DND-41 (cell line): ENCODE results near the gene IQGAP2.

ENCODE experiments used
- ATAC-seq: fragments of 200-7000 bp; cut with Tn5 transposase; 3 replicates; pipeline ENCODE4 v1.9.1; 2021; ENCODE audit warnings: low read depth; ENCODE audit not compliant: insufficient read depth
- DNase-seq: peaks from one replicate; pipeline ENCODE4 v3.0.0-alpha.2; 2020
- H2AFZ ChIP-seq: 2 replicates; pipeline ENCODE4 v1.6.0; 2012; ENCODE audit warnings: low read depth, low read length
- H3K27ac ChIP-seq: 2 replicates; pipeline ENCODE4 v1.5.1; 2012; ENCODE audit warnings: low read length, inconsistent platforms
- H3K27me3 ChIP-seq: fragments of 200-600 bp; sonication (generic); 2 replicates; pipeline ENCODE4 v1.6.0; 2012; ENCODE audit warnings: low read length, mild to moderate bottlenecking, inconsistent platforms; ENCODE audit not compliant: insufficient read depth, poor library complexity
- H3K36me3 ChIP-seq: 2 replicates; pipeline ENCODE4 v1.5.1; 2012; ENCODE audit warnings: low read length, inconsistent platforms; ENCODE audit not compliant: insufficient read depth
- H3K4me1 ChIP-seq: 2 replicates; pipeline ENCODE4 v1.5.1; 2012; ENCODE audit warnings: mild to moderate bottlenecking, low read length; ENCODE audit not compliant: insufficient read depth
- H3K4me2 ChIP-seq: 2 replicates; pipeline ENCODE4 v1.6.0; 2012; ENCODE audit warnings: mild to moderate bottlenecking, moderate library complexity, low read length, inconsistent platforms; ENCODE audit not compliant: insufficient read depth
- H3K4me3 ChIP-seq, 2 experiments: fragments of 200-600 bp in 1 of 2; shearing (Covaris generic) in 1 of 2; 2 replicates each; pipeline ENCODE4 v1.5.1; 2012 to 2016; ENCODE audit warnings: inconsistent platforms in 2 of 2, low read length in 2 of 2, mild to moderate bottlenecking in 2 of 2, low read depth in 1 of 2, moderate library complexity in 1 of 2
- H3K79me2 ChIP-seq: 2 replicates; pipeline ENCODE4 v1.6.0; 2012; ENCODE audit warnings: low read length, inconsistent platforms; ENCODE audit not compliant: insufficient read depth
- H3K9ac ChIP-seq: 2 replicates; pipeline ENCODE4 v1.6.0; 2012; ENCODE audit warnings: low read depth, mild to moderate bottlenecking, inconsistent platforms, low read length, moderate library complexity
- H3K9me3 ChIP-seq: 2 replicates; pipeline ENCODE4 v1.5.1; 2012; ENCODE audit warnings: low read length, moderate library complexity, mild to moderate bottlenecking, inconsistent platforms; ENCODE audit not compliant: insufficient read depth, severe bottlenecking
- H4K20me1 ChIP-seq: 2 replicates; pipeline ENCODE4 v1.6.0; 2012; ENCODE audit warnings: low read length; ENCODE audit not compliant: insufficient read depth
- CTCF ChIP-seq: IDR thresholded peaks from 2 replicates; pipeline ENCODE4 v1.5.1; 2012; ENCODE audit warnings: borderline replicate concordance, low read length, moderate library complexity, mild to moderate bottlenecking; ENCODE audit not compliant: poor library complexity, severe bottlenecking; ENCODE audit errors: extremely low read depth
- EZH2 ChIP-seq: IDR thresholded peaks from 3 replicates; pipeline ENCODE4 v1.6.1; 2012; ENCODE audit warnings: borderline replicate concordance, low read depth, mild to moderate bottlenecking, moderate library complexity, low read length, inconsistent platforms; ENCODE audit not compliant: severe bottlenecking

Gene IQGAP2

GRCh38 chr5:76670508-76670907 is 267.4 kb downstream of the IQGAP2 start:
- Histone ChIP-seq H3K36me3 (no peaks in the 10 kb centered on the region), H3K79me2 (no peaks in the 10 kb centered on the region), H3K27ac (no peak overlapping the region), H4K20me1 (no peaks in the 10 kb centered on the region), H3K27me3 (no peaks in the 10 kb centered on the region), H3K4me2 (no peak overlapping the region), H2AFZ (no peak overlapping the region), H3K9me3 (no peaks in the 10 kb centered on the region), H3K4me3 (no peak overlapping the region), H3K9ac (no peak overlapping the region), H3K4me1 (no peaks in the 10 kb centered on the region)
- DNase-seq: no peak
- no peak for ATAC-seq
- TF ChIP-seq CTCF: no peak
- no peak for TF ChIP-seq EZH2

- Histone ChIP-seq H3K4me1 (no peaks in the 10 kb centered on the region), H3K9ac (no peak overlapping the region), H3K36me3 (no peaks in the 10 kb centered on the region), H4K20me1 (no peaks in the 10 kb centered on the region), H3K27me3 (no peaks in the 10 kb centered on the region), H3K79me2 (no peaks in the 10 kb centered on the region), H3K9me3 (no peaks in the 10 kb centered on the region), H2AFZ (no peak overlapping the region), H3K27ac (no peak overlapping the region), H3K4me3 (no peak overlapping the region), H3K4me2 (no peak overlapping the region)
- TF ChIP-seq EZH2: no peak
- no peak for TF ChIP-seq CTCF
- no peak for ATAC-seq
- DNase-seq: no peak
Measured at GRCh38 chr5:76672242-76672641, 269.2 kb downstream of the IQGAP2 start.

GRCh38 chr5:76673125-76673524 is 270.0 kb downstream of the IQGAP2 start:
- Histone ChIP-seq H3K79me2 (no peaks in the 10 kb centered on the region), H3K4me2 (no peak overlapping the region), H3K27ac (no peak overlapping the region), H4K20me1 (no peaks in the 10 kb centered on the region), H3K36me3 (no peaks in the 10 kb centered on the region), H3K4me1 (no peaks in the 10 kb centered on the region), H3K4me3 (no peak overlapping the region), H3K9ac (no peak overlapping the region), H3K9me3 (no peaks in the 10 kb centered on the region), H3K27me3 (no peaks in the 10 kb centered on the region), H2AFZ (no peak overlapping the region)
- no peak for DNase-seq
- TF ChIP-seq CTCF (no peak), EZH2 (no peak)
- no peak for ATAC-seq

- H3K79me2 ChIP-seq: no peaks in the 10 kb centered on the region
- DNase-seq: no peak
Measured at GRCh38 chr5:76674330-76675066, 271.4 kb downstream of the IQGAP2 start.

More at GRCh38 chr5:76674330-76675066, 271.4 kb downstream of the IQGAP2 start:
- no peak for TF ChIP-seq EZH2
- TF ChIP-seq CTCF: no peak
- Histone ChIP-seq H3K27ac (no peak overlapping the region), H3K27me3 (no peaks in the 10 kb centered on the region), H3K4me1 (no peaks in the 10 kb centered on the region), H3K4me2 (no peak overlapping the region), H3K9ac (no peak overlapping the region), H3K9me3 (no peaks in the 10 kb centered on the region), H3K36me3 (no peaks in the 10 kb centered on the region), H3K4me3 (no peak overlapping the region), H2AFZ (no peak overlapping the region), H4K20me1 (no peaks in the 10 kb centered on the region)
- ATAC-seq: no peak
